Measurements from ENCODE around the gene MRPL12.
A peak's percentile ranks its signal among the peaks of the same experiment; 100 is the strongest.

The MRPL12 gene

DNA sequence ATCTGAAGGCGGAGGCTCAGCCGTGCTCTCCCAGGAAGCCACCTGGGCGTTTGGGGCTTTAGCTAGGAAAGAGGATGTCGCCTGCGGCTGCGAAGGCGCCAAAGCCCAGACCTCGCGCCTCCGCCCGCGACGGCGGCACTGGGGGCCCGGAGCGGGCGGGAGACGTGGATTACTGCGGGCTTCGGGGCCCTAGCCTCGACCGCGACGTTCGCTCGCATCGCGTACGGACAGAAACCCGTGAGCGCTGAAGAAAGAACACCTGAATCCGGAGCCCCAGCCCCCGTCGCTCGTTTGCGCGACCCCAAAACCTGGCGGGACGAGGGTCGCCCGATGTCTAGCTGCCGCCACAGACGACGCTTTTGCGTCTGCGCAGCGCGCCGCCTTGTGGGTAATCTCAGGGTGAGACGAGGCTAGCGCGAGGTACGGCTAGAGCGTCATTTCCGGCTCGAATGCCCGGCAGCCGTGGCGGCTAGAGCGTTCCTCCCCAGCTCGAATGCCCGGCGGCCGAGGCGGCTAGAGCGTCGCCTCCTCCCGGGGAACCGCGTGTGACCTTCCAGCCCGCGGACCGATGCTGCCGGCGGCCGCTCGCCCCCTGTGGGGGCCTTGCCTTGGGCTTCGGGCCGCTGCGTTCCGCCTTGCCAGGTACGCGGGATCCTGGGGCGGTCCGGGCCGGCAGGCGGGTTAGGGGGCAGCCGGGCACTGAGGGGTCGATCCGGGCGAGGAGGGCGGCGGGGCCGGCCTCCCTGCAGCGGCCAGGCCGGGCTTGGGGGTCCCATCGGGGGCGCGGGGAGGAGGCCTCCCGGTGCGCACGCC is at the start of gene MRPL12 (continued):
- TF ChIP-seq, protein P1, sequence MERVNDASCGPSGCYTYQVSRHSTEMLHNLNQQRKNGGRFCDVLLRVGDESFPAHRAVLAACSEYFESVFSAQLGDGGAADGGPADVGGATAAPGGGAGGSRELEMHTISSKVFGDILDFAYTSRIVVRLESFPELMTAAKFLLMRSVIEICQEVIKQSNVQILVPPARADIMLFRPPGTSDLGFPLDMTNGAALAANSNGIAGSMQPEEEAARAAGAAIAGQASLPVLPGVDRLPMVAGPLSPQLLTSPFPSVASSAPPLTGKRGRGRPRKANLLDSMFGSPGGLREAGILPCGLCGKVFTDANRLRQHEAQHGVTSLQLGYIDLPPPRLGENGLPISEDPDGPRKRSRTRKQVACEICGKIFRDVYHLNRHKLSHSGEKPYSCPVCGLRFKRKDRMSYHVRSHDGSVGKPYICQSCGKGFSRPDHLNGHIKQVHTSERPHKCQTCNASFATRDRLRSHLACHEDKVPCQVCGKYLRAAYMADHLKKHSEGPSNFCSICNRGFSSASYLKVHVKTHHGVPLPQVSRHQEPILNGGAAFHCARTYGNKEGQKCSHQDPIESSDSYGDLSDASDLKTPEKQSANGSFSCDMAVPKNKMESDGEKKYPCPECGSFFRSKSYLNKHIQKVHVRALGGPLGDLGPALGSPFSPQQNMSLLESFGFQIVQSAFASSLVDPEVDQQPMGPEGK (tag by site-specific recombination; IDR thresholded peaks at IDR 0.05), result peak; percentile 74
- TF ChIP-seq ZBTB7A (tag by site-specific recombination; IDR thresholded peaks at IDR 0.05; ENCODE audit: low read depth), result peak; percentile 84; the same call in 1 of the 2 replicates
- no peak for TF ChIP-seq ZNF423 (tag by site-specific recombination; IDR thresholded peaks at IDR 0.05)
- no peak for TF ChIP-seq ZBTB49 (tag by site-specific recombination; IDR thresholded peaks at IDR 0.05; ENCODE audit: low read depth)
- no peak for TF ChIP-seq ZNF354C (tag by site-specific recombination; IDR thresholded peaks at IDR 0.05; ENCODE audit: borderline replicate concordance, low read depth)
- no peak for TF ChIP-seq ZNF514 (tag by site-specific recombination; IDR thresholded peaks at IDR 0.05)
- TF ChIP-seq ZNF16 (tag by site-specific recombination; IDR thresholded peaks at IDR 0.05; ENCODE audit: low read depth), result no peak
- no peak for TF ChIP-seq ZNF133 (tag by site-specific recombination; IDR thresholded peaks at IDR 0.05)
- no peak for TF ChIP-seq ZNF202 (tag by site-specific recombination; IDR thresholded peaks at IDR 0.05; ENCODE audit: borderline replicate concordance)
- TF ChIP-seq ZNF398 (tag by site-specific recombination; IDR thresholded peaks at IDR 0.05), result peak; percentile 17; the same call in 1 of the 2 replicates
- no peak for TF ChIP-seq GFI1B (tag by site-specific recombination; IDR thresholded peaks at IDR 0.05)
- TF ChIP-seq YY1 (tag by site-specific recombination; IDR thresholded peaks at IDR 0.05), result 0 out of 2 replicates have a peak, but pooled peaks have one; percentile 50
- no peak for TF ChIP-seq ZNF175 (tag by site-specific recombination; IDR thresholded peaks at IDR 0.05)
- no peak for TF ChIP-seq ZNF426 (tag by site-specific recombination; IDR thresholded peaks at IDR 0.05)
- no peak for TF ChIP-seq ZNF140 (tag by site-specific recombination; IDR thresholded peaks at IDR 0.05)
- no peak for TF ChIP-seq ZNF366 (tag by site-specific recombination; conservative IDR thresholded peaks at IDR 0.05)
- no peak for TF ChIP-seq ZNF138 (tag by site-specific recombination; IDR thresholded peaks at IDR 0.05; ENCODE audit: borderline replicate concordance)
- TF ChIP-seq ZBTB20 (tag by site-specific recombination; IDR thresholded peaks at IDR 0.05), result peak; percentile 45; the same call in 1 of the 2 replicates
- TF ChIP-seq GLIS2 (tag by site-specific recombination; IDR thresholded peaks at IDR 0.05), result peak; percentile 91
- TF ChIP-seq ZBTB21 (tag by site-specific recombination; IDR thresholded peaks at IDR 0.05), result peak; percentile 66; the same call in 1 of the 2 replicates
- no peak for TF ChIP-seq ZNF555 (tag by site-specific recombination; conservative IDR thresholded peaks at IDR 0.05)
- TF ChIP-seq ZNF701 (tag by site-specific recombination; IDR thresholded peaks at IDR 0.05), result no peak
- no peak for TF ChIP-seq PRDM1 (tag by site-specific recombination; IDR thresholded peaks at IDR 0.05)
- no peak for TF ChIP-seq ZNF416 (tag by site-specific recombination; IDR thresholded peaks at IDR 0.05)
- TF ChIP-seq ZNF624 (tag by site-specific recombination; IDR thresholded peaks at IDR 0.05), result no peak
- no peak for TF ChIP-seq ZNF473 (tag by site-specific recombination; IDR thresholded peaks at IDR 0.05)
- no peak for TF ChIP-seq ZNF18 (tag by site-specific recombination; IDR thresholded peaks at IDR 0.05)
- TF ChIP-seq MYNN (tag by site-specific recombination; IDR thresholded peaks at IDR 0.05; ENCODE audit: borderline replicate concordance), result no peak
- no peak for TF ChIP-seq ZNF112 (tag by site-specific recombination; IDR thresholded peaks at IDR 0.05)
- TF ChIP-seq ZNF561 (tag by site-specific recombination; IDR thresholded peaks at IDR 0.05; ENCODE audit: borderline replicate concordance), result peak; percentile 41; the same call in 1 of the 2 replicates
- no peak for TF ChIP-seq KLF7 (tag by site-specific recombination; IDR thresholded peaks at IDR 0.05; ENCODE audit: borderline replicate concordance)
- peak; percentile 94 for TF ChIP-seq ZNF335 (tag by site-specific recombination; conservative IDR thresholded peaks at IDR 0.05)
- no peak for TF ChIP-seq SCRT2 (tag by site-specific recombination; IDR thresholded peaks at IDR 0.05)
- TF ChIP-seq HOXA7 (CRISPR knock-in tag; IDR thresholded peaks at IDR 0.05; ENCODE audit: borderline replicate concordance), result no peak

Measured in HEK293 (cell line).